Psoas muscle (tissue), 8 donors: Measurements from ENCODE around the gene RAVER2. TPM values are rescaled to one million over a fixed set of nuclear protein-coding genes. Genes with fewer than 3 reads are reported as not detected.
A peak's percentile ranks its signal among the peaks of the same experiment; 100 is the strongest.

Source experiments
- ATAC-seq, 4 donors: fragments of 200-7000 bp; cut with Tn5 transposase; one replicate each; pipeline ENCODE4 v1.9.1; 2020; ENCODE audit warnings: moderate library complexity in 3 of 4, mild to moderate bottlenecking in 2 of 4
- DNase-seq, 2 donors: peaks; one replicate each; pipeline ENCODE4 v3.0.0-alpha.2; 2020
- H3K27ac ChIP-seq: fragments of 200-600 bp; one replicate; pipeline ENCODE4 v1.8.0; 2022
- H3K27me3 ChIP-seq, 3 donors: fragments of 200-600 bp in 1 of 3; one replicate each; pipeline versions ENCODE4 v1.6.1 to v1.8.0; 2013 to 2022; ENCODE audit warnings: low read length in 2 of 3, mild to moderate bottlenecking in 2 of 3, moderate library complexity in 1 of 3; ENCODE audit not compliant: insufficient read depth in 3 of 3
- H3K36me3 ChIP-seq, 2 donors: fragments of 200-600 bp in 1 of 2; one replicate each; pipeline versions ENCODE4 v1.6.1 to v1.8.0; 2013 to 2022; ENCODE audit warnings: low read depth in 1 of 2, mild to moderate bottlenecking in 1 of 2, moderate library complexity in 1 of 2; ENCODE audit not compliant: insufficient read depth in 1 of 2
- H3K4me1 ChIP-seq: fragments of 200-600 bp; one replicate; pipeline ENCODE4 v1.8.0; 2022
- H3K4me3 ChIP-seq: fragments of 200-600 bp; one replicate; pipeline ENCODE4 v1.8.0; 2022; ENCODE audit warnings: mild to moderate bottlenecking
- H3K9me3 ChIP-seq: fragments of 200-600 bp; one replicate; pipeline ENCODE4 v1.8.0; 2022
- WGBS, 3 donors: extraction: QIAGEN DNeasy Blood & Tissue Kit; methylation state at CpG; one replicate each; pipeline versions ENCODE4 v1.1.6 to v1.1.7; 2013; 5-methylcytosine and 5-hydroxymethylcytosine counted together
- intact Hi-C, 2 donors: fragments of 100-400 bp; cut with DNase I; formaldehyde crosslinking; loops; one replicate each; pipeline versions ENCODE4 v1.11.0 to v1.14.2; 2022
- polyA plus RNA-seq, 3 donors: library from polyadenylated mRNA; stranded (reverse); fragments of 200-250 nt; gene quantifications; one replicate each; pipeline ENCODE4 v1.2.3, GENCODE V29; 2013
- total RNA-seq, 4 donors: library from RNA; stranded (reverse); fragmentation: NEBNext Ultra II Directional in 2 of 4; extraction: Animal tissue kit (Norgen Biotek cat#: 25700) in 2 of 4; gene quantifications; one replicate each; pipeline versions ENCODE4 v1.2.1 to v1.2.4, GENCODE V29; 2021 to 2023
- TF ChIP-seq, protein P1 (sequence below): fragments of 200-600 bp; IDR thresholded peaks from one replicate; pipeline ENCODE4 v1.8.0; 2022; ENCODE audit warnings: antibody characterized with exemption
- donor health status: healthy with polysubstance abuse.
- donor health status: DM: no; HTN: no; CAD: no; lungs with moderate emphysema.
- donor health status: Bipolar disorder and iron deficiency.
- donor health status: healthy.
- donor health status: DM: yes; HTN: yes; CAD: no.
- donor health status: DM: no; HTN: no; CAD: no.
- donor health status: DM: no; HTN: no; CAD: no.
- donor health status: DM: yes; HTN: yes; CAD: no.

RAVER2 gene
- total and polyA plus RNA-seq, 7 donors: 1.5 to 12.3 (median 9.0) TPM

- intact Hi-C loops: no loop called here
- Histone ChIP-seq H3K9me3 (no peaks in the 10 kb centered on the region), H3K36me3 (peaks cover 2 to 78% of the 10 kb centered on the region in 2 donors), H3K4me1 (no peaks in the 10 kb centered on the region), H3K27ac (peak overlapping the region; percentile 19), H3K27me3 (no peaks in the 10 kb centered on the region), H3K4me3 (no peak overlapping the region)
- TF ChIP-seq, protein P1, sequence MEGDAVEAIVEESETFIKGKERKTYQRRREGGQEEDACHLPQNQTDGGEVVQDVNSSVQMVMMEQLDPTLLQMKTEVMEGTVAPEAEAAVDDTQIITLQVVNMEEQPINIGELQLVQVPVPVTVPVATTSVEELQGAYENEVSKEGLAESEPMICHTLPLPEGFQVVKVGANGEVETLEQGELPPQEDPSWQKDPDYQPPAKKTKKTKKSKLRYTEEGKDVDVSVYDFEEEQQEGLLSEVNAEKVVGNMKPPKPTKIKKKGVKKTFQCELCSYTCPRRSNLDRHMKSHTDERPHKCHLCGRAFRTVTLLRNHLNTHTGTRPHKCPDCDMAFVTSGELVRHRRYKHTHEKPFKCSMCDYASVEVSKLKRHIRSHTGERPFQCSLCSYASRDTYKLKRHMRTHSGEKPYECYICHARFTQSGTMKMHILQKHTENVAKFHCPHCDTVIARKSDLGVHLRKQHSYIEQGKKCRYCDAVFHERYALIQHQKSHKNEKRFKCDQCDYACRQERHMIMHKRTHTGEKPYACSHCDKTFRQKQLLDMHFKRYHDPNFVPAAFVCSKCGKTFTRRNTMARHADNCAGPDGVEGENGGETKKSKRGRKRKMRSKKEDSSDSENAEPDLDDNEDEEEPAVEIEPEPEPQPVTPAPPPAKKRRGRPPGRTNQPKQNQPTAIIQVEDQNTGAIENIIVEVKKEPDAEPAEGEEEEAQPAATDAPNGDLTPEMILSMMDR: no peak
- DNase-seq (no peak), ATAC-seq (no peak)
- WGBS, 3 donors: 90 to 91% (median 91%) methylated on average over 6 of the region's 6 CpGs
Measured at GRCh38 chr1:64865105-64865757, 120.4 kb downstream of the RAVER2 start.

DNA sequence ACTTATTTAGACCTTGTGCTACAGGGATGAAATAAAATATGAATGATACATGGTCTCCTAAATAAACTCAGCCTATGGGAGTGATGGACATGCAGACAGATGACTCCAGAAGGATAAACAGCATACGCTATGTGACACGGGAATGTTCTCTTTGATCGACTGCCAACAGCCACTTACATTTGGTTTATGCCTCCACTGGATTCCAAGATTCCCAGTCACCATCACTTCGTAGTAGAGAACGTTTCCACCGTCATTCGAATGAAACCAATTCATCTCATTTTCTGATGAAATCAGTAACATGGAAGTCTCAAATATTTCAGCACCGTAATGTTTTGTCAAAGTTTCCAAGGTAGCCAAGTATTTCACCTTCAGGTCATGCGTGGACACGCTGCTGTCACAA, 121.8 kb downstream of the RAVER2 start:
- intact Hi-C loops: no loop called here
- Histone ChIP-seq H3K4me3 (no peak overlapping the region), H3K36me3 (peaks cover 4 to 88% of the 10 kb centered on the region in 2 donors), H3K27me3 (no peaks in the 10 kb centered on the region), H3K4me1 (no peaks in the 10 kb centered on the region), H3K9me3 (no peaks in the 10 kb centered on the region), H3K27ac (no peak overlapping the region)
- peak in 3 of 4 donors; percentile 56 to 73 (median 66) for ATAC-seq
- WGBS, 3 donors: 69 to 84% (median 69%) methylated on average over 10 of the region's 10 CpGs
- TF ChIP-seq, protein P1: no peak
- DNase-seq: no peak

GRCh38 chr1:64867266-64867665, 122.4 kb downstream of the RAVER2 start:
- no peak for ATAC-seq
- H3K4me1 ChIP-seq: no peaks in the 10 kb centered on the region
- H3K4me3 ChIP-seq: no peak overlapping the region
- no peaks in the 10 kb centered on the region for H3K9me3 ChIP-seq
- intact Hi-C loops: no loop called here
- 84 to 97% (median 91%) methylated on average over 1 of the region's 1 CpG for WGBS, 3 donors
- H3K36me3 ChIP-seq: peaks cover 4 to 89% of the 10 kb centered on the region in 2 donors
- no peaks in the 10 kb centered on the region for H3K27me3 ChIP-seq
- DNase-seq: no peak
- no peak overlapping the region for H3K27ac ChIP-seq
- TF ChIP-seq, protein P1: no peak

- ATAC-seq (no peak), DNase-seq (no peak)
- Histone ChIP-seq H3K4me3 (no peak overlapping the region), H3K27ac (no peak overlapping the region), H3K27me3 (no peaks in the 10 kb centered on the region), H3K9me3 (no peaks in the 10 kb centered on the region), H3K4me1 (peaks cover 12% of the 10 kb centered on the region), H3K36me3 (peaks cover 3 to 83% of the 10 kb centered on the region in 2 donors)
- 89 to 91% (median 89%) methylated on average over 8 of the region's 8 CpGs for WGBS, 3 donors
- TF ChIP-seq, protein P1: no peak
- intact Hi-C loops: no loop called here
Measured at GRCh38 chr1:64871256-64871655, 126.4 kb downstream of the RAVER2 start.

DNA sequence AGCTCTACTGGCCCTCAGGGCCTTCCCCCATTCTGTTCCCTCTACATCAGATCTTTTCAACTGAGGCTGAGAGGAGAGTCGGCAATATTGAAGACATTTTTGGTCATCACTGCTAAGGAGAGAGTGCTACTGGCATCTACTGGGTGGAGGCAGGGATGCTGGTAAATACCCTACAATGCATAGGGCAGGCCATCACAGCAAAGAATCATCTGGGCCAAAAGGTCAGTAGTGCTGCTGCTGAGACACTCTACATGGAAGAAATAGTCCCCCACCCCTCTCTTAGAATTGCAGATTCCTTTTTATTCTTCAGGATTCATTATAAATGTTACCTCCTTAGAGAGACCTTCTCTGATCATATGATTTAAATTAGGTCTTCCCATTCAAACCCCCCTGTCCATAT, 127.2 kb downstream of the RAVER2 start:
- DNase-seq (no peak), ATAC-seq (no peak)
- no peak overlapping the region for H3K4me3 ChIP-seq
- peaks cover 4 to 83% of the 10 kb centered on the region in 2 donors for H3K36me3 ChIP-seq
- TF ChIP-seq, protein P1: no peak
- WGBS, 3 donors: 90 to 100% (median 100%) methylated on average over 1 of the region's 1 CpG
- no peaks in the 10 kb centered on the region for H3K9me3 ChIP-seq
- no peaks in the 10 kb centered on the region for H3K27me3 ChIP-seq
- no peak overlapping the region for H3K27ac ChIP-seq
- intact Hi-C loops: no loop called here
- H3K4me1 ChIP-seq: peaks cover 12% of the 10 kb centered on the region
